NCI-H2081 (cell line): ENCODE measurements around the gene ZNF576.
"Not testable (repeated sequence)": the region's sequence is repeated elsewhere in the genome, so short reads cannot be mapped to it uniquely, and the experiment has no call there.

Source experiments
- DNase-seq, 2 experiments: peaks; one replicate each; lab custom pipeline; 2025; lab: John Stamatoyannopoulos, UW

Gene ZNF576, protein sequence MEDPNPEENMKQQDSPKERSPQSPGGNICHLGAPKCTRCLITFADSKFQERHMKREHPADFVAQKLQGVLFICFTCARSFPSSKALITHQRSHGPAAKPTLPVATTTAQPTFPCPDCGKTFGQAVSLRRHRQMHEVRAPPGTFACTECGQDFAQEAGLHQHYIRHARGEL

DNA sequence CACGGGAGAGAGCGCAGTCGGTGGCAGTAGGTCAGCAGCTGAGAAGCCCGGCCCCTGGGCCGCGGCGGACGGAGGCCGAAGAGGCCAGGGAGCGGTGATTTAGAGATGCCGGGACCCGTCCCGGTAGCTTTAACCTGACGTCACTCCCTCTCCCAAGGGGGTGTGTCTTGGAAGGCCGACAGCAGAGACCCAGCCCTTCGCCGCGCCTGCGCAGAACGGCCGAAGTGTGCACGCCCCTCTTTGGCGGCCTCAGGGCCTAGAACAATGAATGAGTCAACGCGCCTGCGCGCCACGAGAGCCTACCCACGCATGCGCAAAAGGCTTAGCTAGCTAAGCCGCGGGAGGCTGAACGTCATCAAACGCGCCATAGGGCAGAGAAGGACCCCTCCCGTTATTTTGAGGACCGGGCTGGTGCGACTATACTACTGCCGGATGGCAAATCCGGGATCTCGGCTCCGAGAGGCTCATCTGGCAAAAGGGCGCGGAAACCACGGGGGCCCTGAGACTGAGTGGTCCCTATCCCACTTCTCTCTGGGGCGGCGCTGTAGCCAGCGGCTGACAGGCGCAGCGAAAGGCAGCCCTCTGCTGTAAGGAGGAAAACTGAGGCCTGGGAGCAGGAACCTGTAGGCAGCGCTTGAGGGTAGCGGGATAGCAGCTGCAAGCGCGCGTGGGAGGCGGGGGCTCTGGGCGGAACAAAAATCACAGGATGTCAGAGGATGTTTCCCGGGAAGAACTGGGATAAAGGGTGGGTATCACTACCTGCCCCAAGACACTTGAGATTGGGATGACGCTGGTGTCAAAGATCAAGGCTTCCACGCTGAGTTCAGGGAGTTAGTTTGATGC, at the start of gene ZNF576, which contains the start of gene IRGQ:
TSS of gene ZNF576 (plus strand) at position 597 of the 843 bp plus-strand sequence. CDS start 514 bp downstream, outside the sequence.
TSS of gene IRGQ (minus strand) at position 136 of the 843 bp plus-strand sequence. CDS start 796 bp downstream, outside the sequence.
- DNase-seq = peak; percentile 98 to 99

DNA sequence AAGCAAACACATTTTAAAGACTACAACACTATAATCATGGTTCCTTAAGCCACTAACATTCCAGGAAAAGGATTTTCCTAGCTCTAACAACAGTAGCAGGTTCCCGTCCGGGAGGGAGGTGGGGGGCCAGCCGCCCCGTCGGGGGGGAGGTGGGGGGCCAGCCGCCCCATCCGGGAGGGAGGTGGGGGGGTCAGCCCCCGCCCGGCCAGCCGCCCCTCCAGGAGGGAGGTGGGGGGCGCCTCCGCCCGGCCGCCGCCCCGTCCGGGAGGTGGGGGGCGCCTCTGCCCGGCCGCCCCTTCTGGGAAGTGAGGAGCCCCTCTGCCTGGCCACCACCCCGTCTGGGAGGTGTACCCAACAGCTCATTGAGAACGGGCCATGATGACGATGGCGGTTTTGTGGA, 48.5 kb upstream of the ZNF576 start:
- not testable (repeated sequence) for DNase-seq

DNA sequence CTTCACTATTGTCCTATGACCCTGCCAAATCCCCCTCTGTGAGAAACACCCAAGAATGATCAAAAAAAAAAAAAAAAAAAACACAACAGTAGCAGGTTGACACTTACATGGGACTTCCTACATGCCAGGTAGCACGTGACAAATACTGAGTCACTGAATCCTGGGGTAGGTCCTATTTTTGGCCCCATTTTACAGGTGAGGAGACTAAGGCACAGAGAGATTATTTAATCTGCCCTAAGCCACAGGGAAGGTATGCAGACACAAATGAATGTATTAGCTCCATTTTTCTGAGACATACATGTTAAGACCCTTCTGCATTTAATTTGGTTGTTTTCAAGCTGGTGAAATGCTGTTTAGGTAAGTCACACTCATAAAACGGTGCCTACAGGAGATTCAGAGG, 47.7 kb upstream of the ZNF576 start:
- no peak for DNase-seq

DNA sequence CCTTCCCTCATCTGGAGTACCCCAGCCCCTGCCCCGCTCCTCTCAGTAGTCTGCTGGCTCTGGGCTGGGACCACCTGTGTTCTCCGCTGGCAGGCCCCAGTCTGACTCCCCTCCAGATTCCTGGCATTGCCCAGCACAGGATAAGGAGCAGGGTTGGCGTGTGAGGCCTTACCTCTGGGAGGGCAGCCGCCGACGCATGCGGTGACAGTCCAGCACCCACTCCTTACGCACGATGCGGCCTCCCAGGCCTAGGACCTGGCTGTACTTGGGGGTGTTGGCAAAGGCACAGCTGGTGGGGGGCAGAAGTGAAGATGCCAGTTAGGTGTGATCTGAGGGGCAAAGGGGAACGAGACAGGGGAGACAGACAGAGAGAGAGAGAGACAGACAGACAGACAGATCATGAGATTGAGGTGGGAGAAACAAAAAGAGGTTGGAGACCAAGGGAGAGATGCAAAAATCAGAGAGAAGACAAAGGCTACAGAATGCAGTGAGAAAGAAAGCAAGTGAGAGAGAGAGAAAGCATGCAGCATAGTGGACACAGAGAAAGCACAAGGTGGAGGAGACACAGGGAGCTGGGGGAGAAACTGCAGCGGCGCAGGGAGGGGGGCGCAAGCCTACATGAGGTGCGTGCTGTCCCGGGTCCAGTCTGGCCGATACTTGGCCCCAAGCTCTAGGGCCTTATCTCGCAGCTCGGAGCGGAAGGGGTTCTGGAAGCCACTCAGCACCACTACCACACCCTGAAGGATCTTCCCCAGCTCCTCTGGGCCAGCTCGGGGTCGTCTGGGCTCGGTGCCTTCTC, 44.8 kb upstream of the ZNF576 start:
- DNase-seq = no peak

DNA sequence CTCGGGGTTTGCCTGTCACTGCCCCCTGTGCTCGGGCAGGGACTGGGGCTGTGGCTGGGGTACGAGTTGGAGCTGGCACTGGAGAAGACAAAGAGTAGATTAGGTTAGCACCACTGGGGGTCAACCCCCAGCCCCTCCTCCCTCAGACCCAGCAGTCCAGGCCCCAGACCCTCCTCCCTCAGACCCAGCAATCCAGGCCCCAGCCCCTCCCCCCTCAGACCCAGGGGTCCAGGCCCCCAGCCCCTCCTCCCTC, 44.3 kb upstream of the ZNF576 start:
- no peak for DNase-seq

DNA sequence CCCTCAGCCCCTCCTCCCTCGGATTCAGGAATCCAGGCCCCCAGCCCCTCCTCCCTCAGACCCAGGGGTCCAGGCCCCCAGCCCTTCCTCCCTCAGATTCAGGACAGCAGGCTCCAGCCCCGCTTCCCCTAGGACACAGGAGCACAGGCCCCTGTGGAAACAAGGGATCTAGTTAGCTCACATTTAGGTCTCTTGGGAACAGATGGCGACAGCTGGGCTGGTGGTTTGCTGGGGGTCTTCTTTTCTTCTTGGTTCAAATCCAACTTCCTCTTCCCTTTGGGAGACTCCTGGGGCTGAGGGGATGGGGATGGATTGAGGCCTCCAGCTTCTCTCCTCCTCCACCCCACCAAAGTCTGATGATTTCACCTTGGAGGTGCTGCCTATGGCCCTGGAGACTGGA, 43.8 kb upstream of the ZNF576 start:
- no peak for DNase-seq

DNA sequence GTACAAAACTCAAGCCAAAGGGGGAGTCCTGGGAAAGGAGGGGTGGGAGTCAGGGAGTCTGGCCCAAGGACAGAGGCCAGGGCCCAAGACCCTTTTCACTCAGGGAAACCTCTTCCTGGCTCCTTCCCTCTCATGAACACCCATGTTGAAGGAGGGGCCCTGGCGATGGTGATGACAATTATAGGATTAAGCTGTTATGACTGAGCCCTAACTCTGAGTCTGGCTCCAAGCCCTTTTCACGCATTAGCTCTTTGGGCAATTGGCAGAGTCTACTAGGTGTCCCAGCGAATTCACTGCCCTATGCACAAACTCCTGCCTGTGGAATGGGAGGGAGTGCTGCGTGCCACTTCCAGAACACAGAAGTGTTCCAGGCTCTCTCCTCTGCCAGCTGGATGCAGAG, 42.7 kb upstream of the ZNF576 start:
- no peak for DNase-seq

DNA sequence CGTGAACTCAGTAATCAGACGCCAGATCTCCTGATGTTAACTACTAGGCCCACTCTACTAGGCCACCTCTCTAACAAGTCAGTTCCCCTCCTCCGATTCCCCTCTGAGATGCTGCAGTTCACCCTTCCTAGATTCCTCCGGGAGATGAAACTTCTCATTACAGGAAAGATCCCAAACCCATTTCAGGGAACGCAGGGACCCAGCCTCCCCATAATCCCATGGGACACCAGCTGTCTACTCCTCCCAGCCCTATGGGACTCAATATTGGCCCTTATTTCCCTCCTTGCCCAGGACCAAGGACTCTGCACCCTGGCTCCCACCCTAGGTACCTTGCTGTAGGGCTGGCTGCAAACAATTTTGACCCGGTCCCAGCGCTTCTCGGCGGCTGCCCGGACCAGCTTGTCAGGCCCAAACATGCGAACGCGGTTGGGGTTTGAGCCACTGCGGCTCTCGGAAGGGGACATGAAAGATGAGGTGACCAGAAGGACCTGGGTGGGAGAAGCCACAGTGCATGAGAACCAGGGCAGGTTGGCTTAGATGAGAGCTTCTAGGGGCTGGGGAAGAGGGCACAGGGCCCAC, 42.0 kb upstream of the ZNF576 start:
- DNase-seq = no peak

DNA sequence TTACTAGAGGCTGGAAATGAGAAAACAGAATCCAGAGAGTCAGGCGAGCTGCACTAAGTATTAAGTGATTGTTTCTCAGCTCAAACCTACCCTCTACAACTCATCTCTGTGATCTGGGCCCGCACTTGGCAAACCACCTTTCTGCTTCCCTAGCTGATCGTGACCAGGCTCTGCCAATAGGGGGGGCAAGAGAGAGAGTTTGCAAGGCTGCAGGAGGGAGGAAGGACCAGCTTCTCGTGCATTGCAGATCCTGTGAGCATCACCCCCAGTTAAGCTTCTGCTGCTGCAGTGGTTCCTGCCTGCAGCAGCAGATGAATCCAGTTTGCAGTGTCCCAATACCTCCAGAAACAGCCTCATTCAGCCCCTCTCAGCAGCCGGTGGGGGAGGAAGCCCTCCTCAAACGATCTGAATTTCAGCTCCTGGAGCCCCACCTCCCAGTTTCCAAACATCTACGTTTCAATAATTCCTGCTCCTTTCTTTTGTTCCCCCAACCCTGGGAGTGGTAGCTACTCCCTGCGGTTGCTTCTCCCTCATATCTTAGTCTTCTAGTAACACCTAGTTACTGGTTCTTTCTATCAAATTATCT, 41.1 kb upstream of the ZNF576 start:
- peak; percentile 65 to 67 for DNase-seq

DNA sequence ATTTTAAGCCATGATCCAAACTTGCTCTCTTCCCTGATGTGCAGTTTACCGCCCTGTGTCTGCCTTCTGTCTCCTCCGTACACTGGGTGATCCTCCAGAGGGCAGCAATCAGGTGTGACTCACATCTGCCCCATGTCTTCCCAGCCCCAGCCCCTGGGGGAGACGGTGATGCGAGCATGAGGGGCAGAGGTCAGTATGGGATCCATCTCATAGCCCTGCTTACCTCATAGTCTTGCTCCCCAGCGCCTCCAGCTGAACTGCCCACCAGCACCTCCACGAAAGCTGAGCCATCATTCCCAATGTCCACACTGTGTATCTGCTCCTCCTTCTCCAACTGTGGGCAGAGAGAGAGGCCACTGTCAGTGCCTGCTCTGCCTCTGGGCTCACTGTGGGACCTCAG, 35.7 kb upstream of the ZNF576 start:
- DNase-seq = no peak

DNA sequence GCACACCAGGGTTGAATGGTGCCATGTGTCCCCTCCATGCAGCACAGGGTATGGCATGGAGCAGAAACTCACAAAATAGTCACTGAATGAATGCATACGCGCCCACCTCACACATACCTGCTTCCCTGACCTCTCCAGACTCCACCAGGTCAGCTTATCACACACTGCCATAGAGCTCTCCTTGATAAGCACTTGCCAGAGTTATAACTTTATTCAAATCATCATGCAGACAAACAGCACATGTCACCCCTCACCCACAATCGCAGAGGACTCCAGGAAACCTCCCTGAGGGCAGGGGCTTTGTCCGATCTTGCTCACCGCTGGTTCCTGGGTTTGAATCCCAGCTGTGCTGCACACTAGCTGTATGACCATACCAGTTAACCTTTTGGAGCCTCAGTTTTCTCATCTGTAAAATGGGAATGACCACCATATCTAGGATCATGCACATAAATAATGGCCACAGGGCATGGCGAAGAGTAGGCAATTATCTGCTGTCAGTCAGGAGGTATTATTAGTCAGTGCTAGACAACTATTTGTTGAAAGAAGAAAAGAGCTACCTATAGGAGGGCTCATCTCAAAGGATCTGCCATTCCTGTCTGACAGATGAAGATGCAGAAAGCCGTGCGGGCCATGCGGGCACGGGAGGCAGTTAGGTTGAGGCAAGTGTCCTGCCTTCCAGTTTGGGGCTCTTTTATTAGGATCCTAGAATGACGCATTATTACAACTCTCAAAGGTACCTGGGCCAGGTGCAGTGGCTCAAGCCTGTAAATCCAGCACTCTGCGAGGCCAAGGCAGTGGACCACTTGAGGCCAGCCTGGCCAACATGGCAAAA, 35.0 kb upstream of the ZNF576 start:
- no peak for DNase-seq

DNA sequence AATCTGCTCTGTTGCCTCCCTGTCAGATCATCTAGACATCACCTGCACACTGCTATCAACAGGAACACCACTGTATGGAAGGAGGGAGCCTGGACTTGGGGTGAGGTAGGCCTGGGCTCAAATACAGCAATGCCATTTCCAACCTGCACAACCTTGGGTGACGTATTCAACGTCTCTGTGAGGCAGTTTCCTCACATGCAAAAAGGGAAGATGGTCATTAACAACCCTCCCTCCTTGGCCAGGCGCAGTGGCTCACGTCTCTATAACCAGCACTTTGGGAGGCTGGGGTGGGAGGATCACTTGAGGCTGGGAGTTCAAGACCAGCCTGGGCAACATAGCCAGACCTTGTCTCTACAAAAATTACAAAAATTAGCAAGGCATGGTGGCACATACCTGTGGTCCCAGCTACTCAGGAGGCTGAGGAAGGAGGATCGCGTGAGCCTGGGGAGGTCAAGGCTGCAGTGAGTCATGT, 34.1 kb upstream of the ZNF576 start:
- no peak for DNase-seq

DNA sequence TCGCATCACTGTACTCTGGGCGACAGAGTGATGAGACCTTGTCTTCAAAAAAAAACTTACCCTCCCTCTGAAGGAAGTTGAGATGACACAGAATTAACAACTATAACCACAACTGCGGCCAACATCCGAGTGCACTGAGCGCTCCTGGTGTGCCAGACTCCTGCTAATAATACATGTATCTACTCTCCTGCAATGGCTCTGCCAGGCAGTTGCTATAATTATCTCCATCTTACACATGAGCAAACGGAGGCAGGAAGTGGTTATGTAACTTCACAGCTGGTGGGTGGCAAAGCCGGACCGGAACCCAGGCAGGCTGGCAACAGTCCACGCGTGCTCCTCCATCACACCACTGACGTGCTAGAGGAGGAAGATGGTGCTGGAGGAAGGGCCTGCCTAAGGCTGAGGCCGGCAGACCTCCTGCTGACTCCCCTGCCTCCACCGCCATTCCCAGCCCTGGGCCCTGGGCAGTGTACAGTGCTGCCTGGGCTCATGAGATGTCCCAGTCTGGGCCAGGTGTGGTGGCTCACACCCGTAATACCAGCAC, 33.6 kb upstream of the ZNF576 start:
- peak; percentile 82 to 93 for DNase-seq

DNA sequence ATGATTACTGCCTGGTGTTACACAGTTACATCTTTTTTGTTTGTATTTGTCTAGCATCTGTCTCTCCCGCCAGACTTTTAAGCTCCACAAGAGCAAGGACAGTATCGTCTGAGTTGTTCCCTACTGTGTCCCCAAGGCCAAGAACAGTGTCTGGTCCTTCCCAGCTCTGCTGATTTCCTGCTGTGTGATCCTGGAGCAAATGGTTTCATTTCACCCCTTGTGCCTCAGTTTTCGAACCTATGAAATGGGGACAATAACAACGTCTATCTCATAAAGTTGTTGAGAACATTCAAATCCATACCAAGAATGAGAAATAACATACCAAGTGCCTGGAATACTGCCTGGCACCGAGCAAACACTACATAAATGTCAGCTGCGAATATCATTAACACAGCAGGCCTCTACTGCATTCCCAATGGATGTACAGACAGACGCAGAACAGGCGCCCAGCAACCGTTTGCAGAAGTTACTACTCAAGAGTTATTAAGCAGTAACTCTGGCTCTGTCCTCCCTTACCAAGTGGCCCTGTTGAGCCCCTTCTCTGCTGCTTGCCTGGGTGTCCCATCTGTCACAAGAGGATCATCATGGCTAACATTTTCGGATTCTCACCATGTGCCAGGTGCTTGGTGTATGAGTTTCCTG, 32.5 kb upstream of the ZNF576 start:
- no peak for DNase-seq

DNA sequence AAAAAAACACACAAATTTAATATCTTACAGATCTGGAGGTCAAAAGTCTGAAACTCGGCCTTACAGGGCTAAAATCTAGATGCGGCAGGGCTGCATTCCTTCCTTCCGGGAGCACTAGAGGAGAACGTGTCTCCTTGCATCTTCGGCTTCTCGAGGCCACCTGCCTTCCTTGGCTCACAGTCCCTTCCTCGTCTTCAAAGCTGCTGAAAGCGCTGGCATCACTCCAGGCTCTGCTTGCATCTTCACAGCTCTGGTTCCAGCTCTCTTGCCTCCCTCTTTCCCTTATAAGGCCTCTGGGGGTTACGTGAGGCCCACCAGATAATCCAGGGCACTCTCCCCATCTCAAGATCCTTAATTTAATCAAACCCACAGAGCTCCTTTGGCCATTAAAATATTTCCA, 31.6 kb upstream of the ZNF576 start:
- DNase-seq = no peak

DNA sequence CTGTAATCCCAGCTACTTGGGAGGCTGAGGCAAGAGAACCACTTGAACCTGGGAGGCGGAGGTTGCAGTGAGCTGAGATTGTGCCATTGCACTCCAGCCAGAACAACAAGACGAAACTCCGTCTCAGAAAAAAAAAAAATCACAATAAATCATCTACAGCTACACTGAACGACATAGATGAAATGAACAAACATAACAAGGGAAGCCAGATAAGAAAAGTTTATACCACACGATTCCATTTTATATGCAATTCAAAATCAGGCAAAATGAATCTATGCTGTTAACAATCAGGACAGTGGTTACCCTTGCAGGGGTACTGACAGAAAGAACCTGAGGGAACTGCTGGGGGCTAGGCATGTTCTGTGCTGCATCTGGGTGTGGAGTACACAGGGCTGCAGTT, 26.7 kb upstream of the ZNF576 start:
- no peak for DNase-seq

DNA sequence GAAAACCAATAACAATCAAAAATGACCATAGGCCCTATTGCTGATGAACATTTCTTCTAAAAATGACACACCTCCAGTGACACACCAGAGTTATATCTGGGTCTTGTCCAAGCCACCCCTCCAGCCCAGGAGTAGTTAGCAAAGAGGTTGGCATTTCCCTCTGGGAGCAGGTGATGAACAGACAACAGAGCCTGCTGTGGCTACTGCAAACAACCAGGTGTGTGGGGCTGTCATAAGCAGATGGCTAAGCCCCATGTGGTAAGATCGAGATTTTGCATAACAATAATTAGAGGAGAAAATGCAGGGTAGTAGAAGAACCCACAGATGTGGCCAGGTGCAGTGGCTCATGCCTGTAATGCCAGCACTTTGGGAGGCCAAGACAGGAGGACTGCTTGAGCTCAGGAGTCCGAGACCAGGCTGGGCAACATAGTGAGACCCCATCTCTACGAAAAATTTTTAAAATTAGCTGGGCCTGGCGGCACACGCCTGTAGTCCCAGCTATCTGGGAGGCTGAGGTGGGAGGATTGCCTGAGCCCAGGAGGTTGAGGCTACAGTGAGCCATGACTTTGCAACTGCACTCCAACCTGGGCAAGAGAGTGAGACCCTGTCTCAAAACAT, 26.1 kb upstream of the ZNF576 start:
- DNase-seq = peak; percentile 73 to 92

DNA sequence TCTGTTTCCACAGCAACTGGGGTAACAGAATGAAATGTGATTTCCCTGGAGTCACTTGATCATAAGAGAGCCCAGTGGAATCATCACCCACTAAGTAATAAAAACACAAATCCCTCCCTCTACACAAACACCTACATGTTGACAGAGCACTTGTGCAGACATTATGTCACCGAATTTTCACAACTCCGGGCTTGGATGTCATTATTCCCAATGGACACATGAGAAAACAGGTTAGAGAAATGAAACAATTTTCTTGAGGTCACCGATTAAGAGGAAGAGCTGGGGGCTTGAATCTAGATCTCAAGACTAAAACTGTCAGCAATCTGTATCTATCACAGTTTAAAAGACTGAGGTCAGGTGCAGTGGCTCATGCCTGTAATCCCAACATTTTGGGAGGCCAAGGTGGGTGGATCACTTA, 24.2 kb upstream of the ZNF576 start:
- DNase-seq = peak; percentile 32 to 57

DNA sequence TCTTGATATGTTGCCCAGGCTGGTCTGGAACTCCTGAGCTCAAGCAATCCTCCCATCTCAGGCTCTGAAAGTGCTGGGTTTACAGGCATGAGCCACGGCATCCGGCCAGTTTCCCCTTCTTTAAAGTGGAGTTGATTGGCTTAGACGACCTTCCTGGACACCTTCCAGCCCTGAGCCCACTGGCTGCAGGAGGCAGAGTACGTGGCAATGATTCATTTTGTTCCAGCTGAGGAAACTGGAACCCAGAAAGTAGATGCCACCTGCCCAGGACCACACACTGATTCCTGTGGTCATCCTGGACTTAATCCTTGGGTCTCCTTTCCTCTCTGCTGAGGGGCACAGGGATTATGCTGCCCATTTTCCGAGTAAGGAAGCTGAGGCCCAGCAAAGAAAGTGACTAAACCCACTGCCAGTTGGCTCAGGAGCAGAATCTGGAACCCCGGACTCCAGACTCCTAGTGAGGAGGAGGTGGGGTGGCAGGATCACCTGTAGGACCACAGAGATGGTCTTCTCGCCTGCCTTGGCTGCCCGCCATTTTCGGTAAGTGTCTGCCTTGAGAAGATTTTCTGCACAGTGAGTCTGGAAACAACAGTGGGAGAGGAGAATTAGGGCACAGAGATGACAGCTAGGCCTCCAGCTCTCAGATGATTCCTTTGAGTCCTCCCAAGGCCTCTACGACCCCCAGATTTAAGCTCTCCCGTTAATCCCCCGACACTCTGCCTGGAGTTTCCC, 21.8 kb upstream of the ZNF576 start:
- DNase-seq = peak in 1 of 2 experiments; percentile 3
